Stomach (tissue), 4 donors: ENCODE measurements around the gene STIP1.

Experiments used
- EP300 ChIP-seq: sonication (generic); formaldehyde crosslinking; IDR thresholded peaks from one replicate; pipeline ENCODE4 v1.6.1; 2017; ENCODE audit warnings: antibody characterized with exemption
- POLR2AphosphoS5 ChIP-seq, 3 donors: sonication (generic); formaldehyde crosslinking; IDR thresholded peaks; one replicate each; pipeline ENCODE4 v1.6.1; 2016; ENCODE audit warnings: antibody characterized with exemption in 3 of 3
- TF ChIP-seq, protein P1 (sequence below), 7 experiments: fragments of 450-650 bp in 4 of 7; fragments of 200-600 bp in 3 of 7; sonication (generic) in 3 of 7; IDR thresholded peaks; one replicate each; pipeline ENCODE4 v1.5.1; 2016 to 2019; ENCODE audit warnings: antibody characterized with exemption in 7 of 7, control low read depth in 2 of 7, mild to moderate bottlenecking in 1 of 7

DNA sequence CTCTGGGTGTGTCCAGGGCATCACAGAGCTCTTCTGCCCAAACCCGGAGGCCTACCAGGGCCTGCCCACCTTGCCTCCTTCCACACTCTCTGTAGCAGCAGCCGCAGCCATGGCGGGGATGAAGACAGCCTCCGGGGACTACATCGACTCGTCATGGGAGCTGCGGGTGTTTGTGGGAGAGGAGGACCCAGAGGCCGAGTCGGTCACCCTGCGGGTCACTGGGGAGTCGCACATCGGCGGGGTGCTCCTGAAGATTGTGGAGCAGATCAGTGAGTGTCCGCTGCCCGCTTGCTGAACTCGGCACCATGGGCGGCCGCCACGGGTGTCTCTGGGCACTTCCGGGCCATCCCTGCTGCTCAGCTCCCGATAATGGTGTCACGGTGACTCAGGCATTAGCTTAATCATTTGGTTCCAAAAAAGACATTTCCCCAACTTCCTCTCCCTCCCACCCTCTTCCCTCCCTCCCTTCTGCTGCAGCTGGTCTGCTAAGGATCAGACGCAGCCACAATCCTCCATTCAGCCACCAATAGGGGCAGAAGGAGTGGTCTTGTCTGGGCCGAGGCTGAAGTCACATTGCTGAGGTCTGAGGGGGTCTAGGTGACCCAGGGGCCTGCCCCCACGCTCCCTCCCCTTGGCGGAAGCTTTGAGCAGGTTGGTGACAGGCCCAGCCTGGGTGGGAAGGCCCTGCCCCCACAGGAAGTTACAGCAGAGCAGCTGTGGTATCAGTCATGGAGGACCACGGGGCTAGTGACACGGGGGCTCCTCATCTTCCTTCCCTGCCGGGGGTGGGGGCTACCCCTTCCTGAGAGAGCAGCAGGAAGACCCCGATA is 21.5 kb downstream of the STIP1 start:
- TF ChIP-seq, protein P1, sequence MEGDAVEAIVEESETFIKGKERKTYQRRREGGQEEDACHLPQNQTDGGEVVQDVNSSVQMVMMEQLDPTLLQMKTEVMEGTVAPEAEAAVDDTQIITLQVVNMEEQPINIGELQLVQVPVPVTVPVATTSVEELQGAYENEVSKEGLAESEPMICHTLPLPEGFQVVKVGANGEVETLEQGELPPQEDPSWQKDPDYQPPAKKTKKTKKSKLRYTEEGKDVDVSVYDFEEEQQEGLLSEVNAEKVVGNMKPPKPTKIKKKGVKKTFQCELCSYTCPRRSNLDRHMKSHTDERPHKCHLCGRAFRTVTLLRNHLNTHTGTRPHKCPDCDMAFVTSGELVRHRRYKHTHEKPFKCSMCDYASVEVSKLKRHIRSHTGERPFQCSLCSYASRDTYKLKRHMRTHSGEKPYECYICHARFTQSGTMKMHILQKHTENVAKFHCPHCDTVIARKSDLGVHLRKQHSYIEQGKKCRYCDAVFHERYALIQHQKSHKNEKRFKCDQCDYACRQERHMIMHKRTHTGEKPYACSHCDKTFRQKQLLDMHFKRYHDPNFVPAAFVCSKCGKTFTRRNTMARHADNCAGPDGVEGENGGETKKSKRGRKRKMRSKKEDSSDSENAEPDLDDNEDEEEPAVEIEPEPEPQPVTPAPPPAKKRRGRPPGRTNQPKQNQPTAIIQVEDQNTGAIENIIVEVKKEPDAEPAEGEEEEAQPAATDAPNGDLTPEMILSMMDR (IDR thresholded peaks at IDR 0.05), result no peak
- TF ChIP-seq POLR2AphosphoS5 (IDR thresholded peaks at IDR 0.05), result peak in 2 of 3 donors; percentile 34 to 41
- no peak for TF ChIP-seq EP300
